Measurements from ENCODE around the gene IMPG2.

IMPG2 gene

DNA sequence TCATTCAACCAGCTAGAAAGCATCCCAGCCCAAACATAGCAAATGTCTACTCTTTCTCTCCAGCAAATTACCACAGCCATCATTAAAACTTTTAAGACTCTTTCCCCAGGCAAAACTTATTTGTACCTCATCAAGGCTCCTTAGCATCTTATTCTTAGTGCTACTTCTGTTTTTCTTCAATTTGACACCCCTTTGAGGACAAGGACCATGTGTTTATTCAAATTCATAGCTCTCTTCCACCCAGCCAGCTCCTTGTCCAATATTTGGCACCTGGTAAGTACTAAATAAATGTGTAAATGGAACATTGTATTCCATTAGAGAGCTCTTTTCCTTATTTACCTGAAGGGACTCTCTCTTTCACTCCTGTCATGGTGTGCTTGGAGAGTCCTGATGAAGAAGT, 89.8 kb downstream of the IMPG2 start:
- no peak for DNase-seq

DNA sequence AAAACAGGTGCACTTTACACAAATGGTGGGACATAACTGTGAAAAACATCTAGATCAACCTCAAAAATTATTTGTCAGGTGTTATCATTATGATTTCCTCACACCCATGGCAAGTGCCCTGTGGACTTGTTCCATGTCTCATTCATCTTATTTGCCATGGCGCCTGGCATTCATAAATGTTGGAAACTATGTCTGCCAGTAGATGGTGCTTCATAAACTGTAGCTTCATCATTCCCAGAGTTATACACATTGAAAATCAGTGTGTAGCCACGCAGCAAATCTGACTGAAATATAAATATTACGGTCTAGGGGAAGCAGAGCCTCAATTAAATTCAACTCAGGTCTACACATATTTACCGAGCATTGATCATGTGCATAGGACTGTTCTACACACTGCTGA, 90.7 kb downstream of the IMPG2 start:
- no peak for DNase-seq

DNA sequence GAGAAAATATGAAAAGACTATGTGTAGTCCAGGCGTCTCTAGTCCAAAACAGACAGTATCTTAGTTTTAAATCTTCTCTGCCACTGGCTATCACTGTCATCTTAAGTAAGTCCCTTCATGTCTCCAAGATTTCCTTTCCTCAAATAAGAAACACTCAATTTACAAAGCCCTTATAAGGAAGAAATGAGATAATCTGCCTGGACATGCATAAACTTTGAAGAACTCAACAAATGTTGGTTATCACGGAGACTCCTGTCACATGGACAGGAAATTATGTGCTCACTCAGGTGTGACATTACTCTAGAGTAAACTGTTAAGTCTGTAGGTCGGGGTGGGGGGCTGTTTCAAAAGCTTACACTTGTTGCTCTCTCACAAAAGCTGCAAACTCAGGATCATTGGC, 91.9 kb downstream of the IMPG2 start:
- no peak for DNase-seq

DNA sequence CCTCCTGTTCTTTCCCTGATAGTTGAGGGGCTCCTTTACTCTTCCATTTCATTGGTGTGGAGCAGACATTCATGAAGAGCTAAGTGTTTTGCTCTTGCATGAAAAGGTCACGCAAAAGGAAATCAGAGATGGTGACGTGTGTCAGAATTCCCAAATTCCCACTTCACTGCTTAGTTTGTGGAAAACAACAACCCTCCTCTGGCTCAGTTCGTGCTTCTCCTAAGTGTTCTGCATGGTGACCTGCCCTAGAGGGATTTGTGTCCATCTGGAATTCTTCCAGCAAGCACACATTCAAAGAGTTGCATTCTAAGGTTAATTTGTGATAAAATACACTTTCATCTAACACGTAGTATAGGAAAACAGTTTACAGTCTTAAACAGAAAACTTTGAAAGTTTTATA, 95.6 kb downstream of the IMPG2 start:
- DNase-seq, result no peak

DNA sequence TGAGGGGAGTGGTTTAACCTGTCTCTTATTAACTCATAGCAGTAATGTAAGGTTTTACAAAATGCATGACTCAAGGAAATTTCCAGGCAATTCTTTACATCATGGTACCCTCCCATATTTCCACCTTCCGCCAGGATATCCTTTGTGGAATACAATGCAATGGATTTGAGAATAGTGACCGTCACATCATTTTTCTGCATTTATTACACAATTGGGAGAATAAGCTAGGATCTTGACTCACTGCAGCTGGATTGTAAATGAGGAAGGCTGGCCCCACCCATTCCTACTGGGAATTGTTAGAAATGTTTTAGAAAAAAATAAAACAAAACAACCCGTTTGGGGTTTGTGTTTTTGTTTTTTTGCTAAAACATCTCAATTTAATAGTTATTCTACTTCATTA, 97.4 kb downstream of the IMPG2 start:
- DNase-seq, result no peak

DNA sequence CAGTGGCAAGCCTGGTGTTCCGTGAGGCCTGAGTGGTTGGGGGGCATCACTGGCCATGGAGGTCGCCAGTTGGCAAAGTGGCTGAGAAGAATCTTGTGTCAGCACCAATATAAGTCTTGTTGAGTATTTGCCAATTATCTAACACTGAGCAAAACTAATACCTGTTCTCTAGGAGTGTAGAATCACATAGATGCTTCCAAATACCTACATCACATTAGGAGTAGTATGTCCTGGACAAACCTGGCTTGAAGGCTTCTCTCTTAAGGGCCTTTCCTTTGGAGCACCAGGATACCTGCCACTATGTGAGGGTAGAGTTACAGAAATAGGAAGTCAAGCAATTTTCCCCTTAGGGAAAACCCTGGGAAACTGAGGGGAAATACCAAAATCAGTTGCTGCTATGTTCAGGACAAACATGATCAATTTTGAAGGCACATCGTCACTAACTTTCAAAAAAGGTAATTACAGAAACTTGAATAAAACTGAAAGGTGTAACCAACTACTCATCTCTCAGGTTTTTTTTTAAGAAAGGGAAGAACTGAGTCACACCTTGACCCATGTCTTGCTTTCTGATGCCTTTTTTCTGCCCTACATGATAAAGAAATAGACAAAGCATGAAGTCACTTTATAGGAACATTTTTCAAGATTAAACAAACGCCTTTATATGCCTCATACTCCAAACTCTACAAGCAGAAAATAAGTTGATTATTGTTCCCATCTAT, 100.4 kb downstream of the IMPG2 start:
- no peak for DNase-seq

DNA sequence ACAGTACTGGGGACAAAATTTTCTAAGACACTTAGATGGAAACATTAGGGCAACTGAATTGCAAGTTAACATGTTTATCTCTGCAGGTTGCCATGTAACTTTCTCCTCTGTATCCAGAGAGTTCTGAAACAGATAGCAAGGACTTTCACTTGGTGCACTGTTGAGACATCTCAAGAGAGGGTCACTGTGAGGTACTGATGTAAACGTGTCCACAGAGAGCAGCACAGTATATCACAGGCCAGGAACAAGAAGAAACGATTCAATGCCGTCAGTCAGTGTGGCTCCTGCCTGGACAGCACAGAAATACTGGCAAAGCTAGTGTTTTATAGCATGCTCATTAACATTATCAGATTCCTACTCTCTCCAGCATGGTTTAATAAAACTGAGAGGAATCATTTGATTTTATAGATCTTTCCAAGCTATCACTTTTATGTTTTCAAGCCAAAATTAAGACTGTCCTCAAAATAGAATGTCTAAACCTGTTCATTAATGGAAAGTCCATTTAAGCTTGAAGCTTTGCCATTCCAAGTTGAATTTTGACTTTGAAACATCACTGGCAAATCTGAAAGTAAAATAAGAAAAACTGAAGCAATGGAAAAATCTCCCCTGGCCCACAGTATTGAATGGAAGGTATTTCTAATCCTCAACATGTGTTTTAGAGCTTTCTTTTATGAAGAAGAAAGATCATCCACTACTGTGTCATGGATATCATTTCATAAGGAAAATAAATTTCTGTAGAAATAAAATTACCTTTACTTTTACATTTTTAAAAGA, 102.7 kb downstream of the IMPG2 start:
- no peak for DNase-seq

DNA sequence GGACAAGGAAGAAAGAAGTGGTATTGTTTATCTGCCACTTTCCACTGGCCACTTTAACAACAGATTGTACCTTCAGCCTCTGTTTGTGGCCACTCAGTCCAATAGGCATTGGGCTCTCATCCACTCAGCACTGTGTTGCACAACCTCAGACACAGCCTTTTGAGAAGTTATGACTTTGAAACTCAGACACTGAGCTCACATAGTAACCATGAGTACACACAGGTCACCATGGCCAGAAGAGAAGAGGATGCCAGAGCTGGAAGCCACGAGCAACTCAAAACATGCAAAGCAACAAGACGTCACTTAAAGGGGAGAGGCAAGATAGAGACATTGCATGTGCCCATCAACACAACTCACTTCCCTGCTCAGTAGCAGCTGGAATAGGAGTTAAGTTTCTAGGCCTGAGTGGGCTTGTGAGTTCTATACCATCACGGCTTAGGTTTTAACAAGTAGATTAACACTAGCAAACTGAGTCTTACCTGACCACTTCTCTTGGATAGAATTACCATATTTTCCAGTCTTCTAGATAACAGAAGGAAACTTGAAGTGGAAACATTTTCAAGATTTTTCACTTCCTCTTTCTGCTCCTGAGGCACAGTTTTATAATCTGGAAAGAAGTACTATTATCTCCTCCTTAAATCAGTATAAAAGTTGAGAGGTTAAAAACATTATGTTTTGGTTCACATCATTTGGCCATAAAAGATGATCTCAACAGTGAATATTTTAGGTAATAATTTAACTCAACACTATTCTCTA, 103.5 kb downstream of the IMPG2 start:
- no peak for DNase-seq

DNA sequence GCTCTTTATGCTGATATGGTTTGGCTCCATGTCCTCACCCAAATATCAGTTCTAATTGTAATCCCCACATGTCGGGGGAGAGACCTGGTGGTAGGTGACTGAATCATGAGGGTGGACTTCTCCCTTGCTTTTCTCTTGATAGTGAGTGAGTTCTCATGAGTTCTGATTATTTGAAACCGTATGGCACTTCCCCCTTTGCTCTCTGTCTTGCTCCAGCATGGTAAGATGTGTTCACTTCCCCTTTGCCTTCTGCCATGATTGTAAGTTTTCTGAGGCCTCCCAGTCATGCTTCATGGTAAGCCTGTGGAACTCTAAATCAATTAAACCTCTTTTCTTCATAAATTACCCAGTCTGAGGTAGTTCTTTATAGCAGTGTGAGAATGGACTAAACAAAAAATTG, 107.6 kb downstream of the IMPG2 start:
- DNase-seq, result no peak

DNA sequence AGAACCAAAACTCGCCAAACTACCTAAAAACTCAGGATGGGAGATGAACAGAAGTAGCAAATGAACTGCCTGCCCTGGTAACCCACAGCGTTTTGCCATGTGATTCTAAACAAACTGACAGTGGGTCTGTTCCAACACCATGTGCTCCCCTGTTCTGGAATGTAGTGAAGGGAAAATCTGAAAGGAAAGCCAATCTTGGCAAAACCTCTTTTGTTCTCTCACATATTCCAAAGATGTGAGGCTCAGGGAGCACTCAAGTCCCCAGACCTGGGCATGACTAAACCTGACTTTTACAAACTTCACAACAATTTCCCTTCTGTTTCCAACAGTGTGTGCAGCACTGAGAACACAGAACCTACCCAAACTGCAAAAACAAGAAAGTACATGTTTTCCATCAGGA, 116.1 kb downstream of the IMPG2 start:
- DNase-seq, result no peak

DNA sequence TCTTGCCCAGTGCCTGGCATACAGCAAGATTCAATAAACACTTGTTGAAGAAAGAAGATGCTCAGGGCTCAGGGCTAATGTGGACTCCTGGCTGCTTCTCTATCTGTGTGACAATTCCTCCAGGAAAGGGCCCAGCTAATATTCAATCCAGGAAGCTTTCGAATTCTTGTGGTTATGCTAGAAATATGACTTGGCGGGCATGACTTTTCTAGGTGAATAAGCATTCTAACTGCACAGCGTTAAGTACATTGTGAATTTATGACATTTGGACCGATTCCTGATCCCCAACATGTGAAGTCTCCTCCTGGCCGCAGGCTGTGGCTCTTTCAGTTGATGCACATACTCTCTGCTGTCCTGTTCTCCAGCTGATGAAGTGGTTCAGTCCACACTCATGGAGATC, 117.0 kb downstream of the IMPG2 start:
- no peak for DNase-seq

DNA sequence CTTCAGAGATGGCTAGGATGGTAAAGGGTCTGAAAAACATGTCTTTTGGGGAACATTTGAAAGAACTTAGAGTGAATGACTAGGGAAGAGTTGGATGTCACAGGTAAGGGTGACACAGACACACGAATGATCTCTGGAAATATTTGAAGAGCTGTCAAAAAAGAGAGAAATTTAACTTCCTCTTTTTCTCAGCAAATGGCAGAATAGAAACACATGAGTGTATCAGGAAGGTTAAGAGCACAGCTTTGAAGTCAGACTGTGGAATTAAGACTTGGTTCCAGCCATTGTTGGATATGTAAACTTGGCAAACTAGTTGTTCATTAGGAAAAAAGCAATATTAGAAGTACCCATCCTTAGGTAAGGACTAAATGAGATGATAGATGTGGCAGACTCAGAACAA, 117.7 kb downstream of the IMPG2 start:
- no peak for DNase-seq

DNA sequence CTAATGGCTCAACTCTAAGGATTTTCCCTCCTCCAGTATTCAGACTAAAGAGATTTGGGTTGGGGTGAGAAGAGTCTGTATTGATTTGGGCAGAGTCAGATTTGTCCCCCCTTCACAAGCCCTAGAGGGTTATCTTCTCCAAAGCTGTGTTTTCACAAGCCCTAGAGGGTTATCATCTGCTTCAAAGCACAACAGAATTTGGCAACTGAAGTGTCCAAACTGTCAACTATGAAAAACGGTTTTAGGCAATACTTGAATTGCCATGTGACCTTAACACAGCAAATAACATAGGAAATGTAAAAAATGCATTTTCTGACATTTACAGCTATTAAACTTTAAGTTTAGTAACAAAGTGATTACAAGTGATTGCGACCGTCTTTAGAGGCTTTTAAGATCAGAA, 119.9 kb downstream of the IMPG2 start:
- DNase-seq, result no peak

DNA sequence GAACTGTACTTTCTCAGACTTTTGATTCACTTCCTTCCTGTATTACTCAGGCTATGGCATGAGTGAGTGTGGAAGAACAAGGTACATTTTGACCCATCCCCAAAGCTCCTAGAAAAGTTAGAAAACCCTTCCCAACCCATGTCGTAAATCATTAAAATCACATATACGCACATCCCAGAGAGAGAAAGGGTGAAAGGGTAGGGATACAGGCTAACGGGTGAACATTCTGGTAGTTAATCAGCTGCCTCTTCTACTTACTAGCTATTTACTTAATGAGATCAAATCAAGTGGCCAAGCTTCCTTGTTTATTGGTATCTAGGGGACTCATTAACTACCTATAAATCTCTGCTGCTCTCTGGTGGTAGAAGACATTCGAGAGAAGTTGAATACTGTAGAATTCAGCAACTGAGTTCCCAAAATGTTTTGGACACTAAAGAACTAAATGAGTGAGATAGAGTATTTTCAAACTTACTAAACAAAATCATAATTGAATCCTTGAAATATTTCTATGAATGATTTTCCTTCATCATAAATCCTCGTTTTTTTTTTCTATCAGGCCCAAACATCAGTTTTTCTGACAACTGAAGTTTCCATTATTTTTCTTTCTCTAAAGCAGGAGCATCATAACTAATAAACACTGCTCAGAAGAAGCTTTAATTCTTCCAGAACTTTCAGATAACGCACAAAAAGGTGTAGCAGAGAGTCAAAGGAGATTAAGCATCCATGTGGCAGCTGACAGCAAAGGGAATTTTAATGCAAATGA, 124.2 kb downstream of the IMPG2 start:
- DNase-seq, result no peak

DNA sequence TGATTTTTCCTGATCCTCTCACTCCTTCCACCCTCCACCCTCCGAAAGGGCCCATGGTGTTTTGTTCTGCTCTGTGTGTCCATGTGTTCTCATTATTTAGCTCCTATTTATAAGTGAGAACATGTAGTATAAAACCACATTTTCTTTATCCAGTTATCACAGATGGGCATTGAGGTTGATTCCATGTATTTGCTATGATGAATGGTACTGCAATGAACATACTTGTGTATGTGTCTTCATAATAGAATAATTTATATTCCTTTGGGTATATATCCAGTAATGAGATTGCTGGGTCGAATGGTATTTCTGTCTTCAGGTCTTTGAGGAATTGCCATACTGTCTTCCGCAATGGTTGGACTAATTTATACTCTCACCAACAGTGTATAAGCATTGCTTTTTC, 126.0 kb downstream of the IMPG2 start:
- DNase-seq, result no peak

DNA sequence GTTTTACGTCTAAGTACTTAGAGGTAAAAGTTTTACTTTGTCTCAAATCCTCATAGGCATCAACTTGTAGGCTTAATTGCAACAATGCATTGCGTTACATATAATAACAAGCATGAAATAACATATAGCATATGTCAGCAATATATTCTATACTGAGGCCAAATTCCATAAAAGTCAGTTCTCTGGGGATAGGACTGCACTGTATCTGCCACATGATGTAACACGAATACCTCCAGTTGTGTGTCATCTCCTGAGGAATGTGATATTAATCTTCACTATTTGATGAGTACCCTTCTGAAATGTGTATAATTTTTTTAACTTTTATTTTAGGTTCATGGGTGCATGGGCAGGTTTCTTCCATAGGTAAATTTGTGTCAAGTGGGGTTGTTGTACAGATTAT, 126.4 kb downstream of the IMPG2 start:
- no peak for DNase-seq

DNA sequence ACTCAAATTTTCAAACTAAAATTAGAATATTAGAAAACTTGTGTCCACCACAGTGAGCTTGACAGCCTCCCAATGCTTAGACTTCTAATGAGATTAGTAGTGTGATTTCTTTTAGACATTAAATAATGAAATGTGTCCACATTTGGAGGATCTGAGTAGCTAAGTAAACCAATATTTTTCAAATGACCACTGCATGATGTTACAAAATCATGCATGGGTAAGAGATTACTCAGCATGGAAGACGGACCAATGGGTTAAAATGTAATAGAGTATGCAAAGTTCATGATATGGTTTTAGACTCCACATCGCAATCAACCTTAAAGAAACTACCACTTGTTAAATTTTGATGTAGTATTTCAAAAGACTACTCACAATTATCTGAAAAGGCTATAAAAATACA, 130.6 kb downstream of the IMPG2 start:
- DNase-seq, result no peak

DNA sequence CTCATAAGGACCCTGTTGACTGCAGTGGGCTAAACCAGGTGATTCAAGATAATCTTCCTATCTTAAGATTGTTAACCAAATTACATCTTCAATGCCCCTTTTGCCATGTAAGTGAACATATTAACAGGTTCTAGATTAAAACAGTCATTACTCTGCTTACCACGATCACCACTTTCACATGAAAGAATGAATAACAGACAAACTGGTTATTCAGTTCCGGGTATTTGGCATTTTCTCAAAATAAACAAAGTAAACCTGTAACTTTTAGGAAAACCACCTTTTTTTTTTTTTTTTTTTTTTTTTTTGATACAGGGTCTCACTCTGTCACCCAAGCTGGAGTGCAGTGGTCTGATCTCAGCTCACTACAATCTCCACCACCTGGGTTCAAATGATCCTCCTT, 131.2 kb downstream of the IMPG2 start:
- DNase-seq, result no peak

DNA sequence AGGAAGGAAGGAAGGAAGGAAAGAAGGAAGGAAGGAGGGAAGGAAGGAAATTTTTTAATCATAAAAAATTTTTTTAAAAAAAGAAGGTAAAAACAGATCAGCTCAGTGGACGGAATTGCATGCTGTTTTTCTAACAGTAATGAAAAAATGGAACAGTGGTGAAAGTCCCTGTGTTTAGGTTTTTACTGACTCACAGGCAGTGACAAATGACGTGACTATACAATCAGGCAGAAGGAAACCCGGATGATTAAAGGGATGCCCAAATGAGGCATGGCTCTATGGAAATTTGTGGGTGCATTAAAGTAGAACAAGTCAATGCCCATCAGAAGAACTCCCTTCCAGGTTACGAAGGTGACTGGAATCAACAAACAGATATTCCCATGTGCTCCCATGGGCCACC, 135.0 kb downstream of the IMPG2 start:
- DNase-seq, result no peak

DNA sequence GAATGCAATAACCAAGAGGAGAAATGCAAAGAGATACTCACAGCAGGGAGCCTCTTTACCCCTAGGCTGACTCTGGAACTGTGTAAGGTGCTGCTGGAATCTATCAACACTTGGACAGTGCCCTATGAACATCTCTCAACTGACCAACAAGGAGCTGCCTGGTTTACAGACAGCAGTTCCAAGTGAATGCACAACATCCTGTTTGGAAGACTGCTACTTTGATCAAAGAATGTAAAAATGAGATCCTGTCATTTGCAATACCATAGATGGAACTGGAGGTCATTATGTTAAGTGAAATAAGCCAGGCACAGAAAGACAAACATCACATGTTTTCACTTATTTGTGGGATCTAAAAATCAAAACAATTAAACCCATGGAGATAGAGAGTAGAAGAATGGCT, 136.3 kb downstream of the IMPG2 start:
- no peak for DNase-seq

DNA sequence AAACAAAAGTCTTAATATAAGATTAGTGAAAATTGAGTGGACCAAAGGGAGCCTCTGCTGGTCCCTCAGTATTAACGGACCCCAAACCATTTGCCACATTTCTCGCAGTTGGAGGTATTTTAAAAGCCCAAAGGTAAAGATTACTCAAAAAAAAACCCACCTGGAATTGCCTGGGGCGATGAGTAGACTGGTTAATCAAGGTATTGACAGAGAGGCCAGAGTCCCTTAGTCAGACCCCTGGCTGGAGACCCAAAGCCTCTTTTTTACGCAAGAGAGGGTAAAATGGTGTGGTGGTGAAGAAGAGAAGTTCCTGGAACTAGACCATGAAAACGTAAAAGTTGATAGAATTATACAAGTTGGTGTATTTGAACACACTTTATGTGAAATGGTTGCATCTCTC, 137.2 kb downstream of the IMPG2 start:
- no peak for DNase-seq

DNA sequence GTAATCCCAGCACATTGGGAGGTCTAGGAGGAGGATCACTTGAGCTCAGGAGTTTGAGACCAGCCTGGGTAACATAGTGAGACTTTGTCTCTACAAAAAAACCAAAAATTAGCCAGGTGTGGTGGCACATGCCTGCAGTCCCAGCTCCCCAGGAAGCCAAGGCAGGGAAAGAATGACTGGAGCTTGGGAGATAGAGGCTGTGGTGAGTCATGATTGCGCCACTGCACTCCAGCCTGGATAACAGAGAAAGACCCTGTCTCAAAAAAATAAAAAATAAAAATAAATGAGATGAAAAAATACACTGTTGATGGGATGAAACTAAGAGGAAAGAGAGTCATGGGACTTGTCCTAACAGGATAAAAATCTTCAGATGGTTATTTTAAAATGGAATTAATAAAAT, 137.6 kb downstream of the IMPG2 start:
- DNase-seq, result no peak

DNA sequence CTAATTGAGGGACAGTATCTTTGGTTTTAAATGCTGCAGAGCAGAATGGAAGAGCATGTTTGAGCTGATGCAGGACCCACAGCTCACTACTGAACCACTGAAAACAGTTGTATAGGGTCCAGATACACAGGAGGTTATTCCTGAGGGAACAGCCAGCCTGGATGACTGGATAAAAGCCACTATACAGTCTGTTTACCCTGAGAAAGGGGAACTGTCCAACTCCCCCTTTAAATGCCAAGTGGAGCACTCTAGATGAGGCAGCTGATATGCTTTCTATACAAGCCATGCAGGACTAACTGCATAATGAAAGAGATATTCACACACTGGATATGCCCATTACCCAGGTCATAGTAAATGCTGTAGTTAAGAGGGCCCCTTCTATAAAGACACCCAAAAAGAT, 138.6 kb downstream of the IMPG2 start:
- DNase-seq, result no peak
